ENCODE data around the gene C2orf78.

C2orf78 gene

DNA sequence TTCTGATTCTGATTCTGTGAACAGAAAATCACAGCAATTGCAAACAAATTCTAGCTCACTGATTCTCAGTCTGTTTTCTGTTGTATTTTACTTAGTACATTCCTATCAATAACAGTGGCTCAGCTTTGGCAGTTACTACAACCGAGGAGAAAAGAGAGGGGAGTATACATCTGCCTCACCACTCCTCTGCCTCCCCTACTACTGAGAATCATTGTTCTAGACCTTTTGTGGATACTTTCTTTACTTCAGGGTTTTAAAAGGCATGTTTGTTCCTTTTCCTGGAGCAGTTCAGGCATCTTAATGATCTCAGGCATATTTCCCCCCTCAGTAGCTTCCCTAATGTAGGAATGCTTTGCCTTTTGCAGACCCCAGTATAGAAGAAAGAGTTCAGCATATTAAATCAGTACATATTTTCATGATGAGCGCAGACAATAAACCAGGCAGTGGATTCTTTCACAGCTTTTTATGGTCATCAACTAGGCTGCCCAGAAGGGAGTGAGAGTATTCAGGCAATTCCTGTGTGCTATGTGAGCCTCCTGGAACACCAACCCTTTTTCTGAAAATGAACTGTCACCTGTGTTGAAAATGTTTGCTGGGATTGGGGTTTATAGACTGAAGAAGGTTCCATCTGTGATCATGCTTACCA, 55.0 kb downstream of the C2orf78 start:
- DNase-seq (ENCODE audit: low read depth, low spot score) = no peak
- TF ChIP-seq, protein P1, sequence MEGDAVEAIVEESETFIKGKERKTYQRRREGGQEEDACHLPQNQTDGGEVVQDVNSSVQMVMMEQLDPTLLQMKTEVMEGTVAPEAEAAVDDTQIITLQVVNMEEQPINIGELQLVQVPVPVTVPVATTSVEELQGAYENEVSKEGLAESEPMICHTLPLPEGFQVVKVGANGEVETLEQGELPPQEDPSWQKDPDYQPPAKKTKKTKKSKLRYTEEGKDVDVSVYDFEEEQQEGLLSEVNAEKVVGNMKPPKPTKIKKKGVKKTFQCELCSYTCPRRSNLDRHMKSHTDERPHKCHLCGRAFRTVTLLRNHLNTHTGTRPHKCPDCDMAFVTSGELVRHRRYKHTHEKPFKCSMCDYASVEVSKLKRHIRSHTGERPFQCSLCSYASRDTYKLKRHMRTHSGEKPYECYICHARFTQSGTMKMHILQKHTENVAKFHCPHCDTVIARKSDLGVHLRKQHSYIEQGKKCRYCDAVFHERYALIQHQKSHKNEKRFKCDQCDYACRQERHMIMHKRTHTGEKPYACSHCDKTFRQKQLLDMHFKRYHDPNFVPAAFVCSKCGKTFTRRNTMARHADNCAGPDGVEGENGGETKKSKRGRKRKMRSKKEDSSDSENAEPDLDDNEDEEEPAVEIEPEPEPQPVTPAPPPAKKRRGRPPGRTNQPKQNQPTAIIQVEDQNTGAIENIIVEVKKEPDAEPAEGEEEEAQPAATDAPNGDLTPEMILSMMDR (IDR thresholded peaks at IDR 0.05; ENCODE audit: insufficient read depth, low read length, missing control alignments) = no peak
- H3K4me3 ChIP-seq (ENCODE audit: low read depth, low read length) = no peak overlapping the region
- ChIA-PET CTCF (interaction anchor here (0.8 to 1.8 kb wide), 5 partner anchors 9 to 281 kb away, joined by 3 to 10 read pairs (median 5); partner anchors contain the start of gene STAMBP), POLR2A (interaction anchor here (0.6 to 1.0 kb wide), 3 partner anchors 10 to 361 kb away, joined by 3 to 4 read pairs (median 3); partner anchors contain the start of gene STAMBP)

- TF ChIP-seq, protein P1 (IDR thresholded peaks at IDR 0.05; ENCODE audit: insufficient read depth, low read length, missing control alignments) = no peak
- H3K4me3 ChIP-seq (ENCODE audit: low read depth, low read length) = no peak overlapping the region
- ChIA-PET POLR2A (interaction anchor here (1.0 kb wide), 1 partner anchor 11 kb away, joined by 3 read pairs; the partner anchor contains the start of gene STAMBP), CTCF (interaction anchor here (0.6 to 1.8 kb wide), 4 partner anchors 11 to 16 kb away, joined by 3 to 10 read pairs (median 4); partner anchors contain the start of gene STAMBP)
- DNase-seq (ENCODE audit: low read depth, low spot score) = no peak
Measured at GRCh38 chr2:73839653-73840411, 55.8 kb downstream of the C2orf78 start.

DNA sequence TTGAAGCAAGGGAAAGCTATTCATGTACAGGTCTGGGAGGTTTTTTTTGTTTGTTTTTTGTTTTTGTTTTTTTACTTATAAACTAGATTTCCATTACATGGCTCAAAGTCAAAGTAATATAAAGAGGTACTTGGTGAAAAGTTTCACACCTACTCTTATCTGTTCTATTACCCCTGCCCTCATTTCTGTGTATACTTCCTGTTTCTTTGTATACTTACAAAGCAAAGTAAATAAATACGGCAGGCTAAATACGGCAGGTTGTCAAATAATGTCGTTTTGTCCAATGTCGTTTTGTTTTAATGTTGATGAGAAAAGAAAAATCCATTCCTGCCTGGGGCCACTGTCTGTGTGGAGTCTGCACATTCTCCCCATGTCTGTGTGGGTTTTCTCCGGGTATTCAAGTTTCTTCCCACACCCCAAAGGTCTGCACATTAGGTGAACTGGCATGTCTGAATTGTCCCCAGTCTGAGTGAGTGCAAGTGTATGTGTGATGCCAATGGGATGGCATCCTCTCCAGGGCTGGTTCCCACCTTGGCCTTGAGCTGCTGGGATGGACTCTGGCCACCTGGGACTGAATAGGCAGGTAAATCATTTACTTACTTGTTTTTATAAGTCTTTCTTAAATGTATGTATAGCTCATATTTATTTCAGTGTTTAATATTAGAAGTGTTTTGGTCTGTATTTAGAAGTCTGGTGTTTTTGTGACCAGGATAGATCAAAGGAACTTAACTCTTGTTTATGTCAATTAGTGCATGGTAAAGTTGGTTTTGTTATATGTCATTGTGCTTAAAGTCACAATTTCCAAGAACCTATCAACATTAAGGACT, 58.1 kb downstream of the C2orf78 start:
- POLR2A ChIA-PET = no interaction called here
- no peak for DNase-seq (ENCODE audit: low read depth, low spot score)
- CTCF ChIA-PET = interaction anchor here (0.9 to 1.5 kb wide), 2 partner anchors 14 to 408 kb away, joined by 3 to 4 read pairs; partner anchors contain the start of gene STAMBP
- no peak overlapping the region for H3K4me3 ChIP-seq (ENCODE audit: low read depth, low read length)
- TF ChIP-seq, protein P1 (IDR thresholded peaks at IDR 0.05; ENCODE audit: insufficient read depth, low read length, missing control alignments) = no peak

DNA sequence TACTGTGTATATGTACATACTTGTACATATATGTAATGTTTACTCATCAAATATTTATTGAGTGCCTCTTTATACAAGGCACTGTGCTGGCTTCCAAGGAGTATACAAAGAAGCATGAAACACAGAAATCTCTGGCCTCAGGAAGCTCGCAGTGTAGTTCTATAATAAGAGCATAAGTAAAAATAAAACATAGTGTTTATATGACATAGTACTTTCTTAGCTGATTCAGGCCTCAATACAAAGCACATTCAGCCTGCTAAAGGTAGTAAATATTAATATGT, 58.7 kb downstream of the C2orf78 start:
- POLR2A ChIA-PET = no interaction called here
- H3K4me3 ChIP-seq (ENCODE audit: low read depth, low read length) = no peak overlapping the region
- TF ChIP-seq, protein P1 (IDR thresholded peaks at IDR 0.05; ENCODE audit: insufficient read depth, low read length, missing control alignments) = no peak
- DNase-seq (ENCODE audit: low read depth, low spot score) = no peak
- CTCF ChIA-PET = interaction anchor here (1.1 to 1.5 kb wide), 3 partner anchors 14 to 493 kb away, joined by 3 to 4 read pairs (median 3); partner anchors contain the start of gene STAMBP

- no peak for DNase-seq (ENCODE audit: low read depth, low spot score)
- H3K4me3 ChIP-seq (ENCODE audit: low read depth, low read length) = no peak overlapping the region
- CTCF ChIA-PET = interaction anchor here (1.3 to 1.4 kb wide), 2 partner anchors 14 to 19 kb away, joined by 3 read pairs; no protein-coding TSS in a partner anchor
- POLR2A ChIA-PET = no interaction called here
- TF ChIP-seq, protein P1 (IDR thresholded peaks at IDR 0.05; ENCODE audit: insufficient read depth, low read length, missing control alignments) = no peak
Measured at GRCh38 chr2:73844087-73844486, 60.1 kb downstream of the C2orf78 start.

Data from AG04449 (cell line).